Testis (tissue), 3 donors: Measurements from ENCODE around the gene TGFB3. TPM values are rescaled to one million over a fixed set of nuclear protein-coding genes. Genes with fewer than 3 reads are reported as not detected.

ENCODE experiments used
- DNase-seq: peaks from one replicate; pipeline ENCODE4 v3.0.0-alpha.2; 2019
- H3K27ac ChIP-seq, 2 donors: fragments of 200-600 bp; sonication (generic); one replicate each; pipeline ENCODE4 v1.5.1; 2019
- H3K27me3 ChIP-seq: fragments of 200-600 bp; sonication (generic); one replicate; pipeline ENCODE4 v1.5.1; 2019
- H3K36me3 ChIP-seq: fragments of 200-600 bp; sonication (generic); one replicate; pipeline ENCODE4 v1.5.1; 2017; ENCODE audit warnings: low read depth; ENCODE audit errors: missing control alignments
- H3K4me1 ChIP-seq: fragments of 200-600 bp; sonication (generic); one replicate; pipeline ENCODE4 v1.5.1; 2019
- H3K4me3 ChIP-seq, 2 donors: fragments of 200-600 bp; sonication (generic); one replicate each; pipeline ENCODE4 v1.5.1; 2017 to 2019
- H3K9me3 ChIP-seq: fragments of 200-600 bp; sonication (generic); one replicate; pipeline ENCODE4 v1.5.1; 2017
- POLR2A ChIP-seq: fragments of 450-650 bp; IDR thresholded peaks from one replicate; pipeline ENCODE4 v1.6.1; 2017; ENCODE audit warnings: antibody characterized with exemption, mild to moderate bottlenecking, moderate library complexity
- WGBS, 2 donors: methylation state at CpG; one replicate each; pipeline ENCODE4 v1.1.5; 2018; 5-methylcytosine and 5-hydroxymethylcytosine counted together
- intact Hi-C: fragments of 100-400 bp; cut with DNase I; formaldehyde crosslinking; loops from one replicate; pipeline ENCODE4 v1.15.1; 2023; ENCODE audit warnings: low total_unique reads
- polyA plus RNA-seq: library from polyadenylated mRNA; stranded (reverse); fragments of 350-450 nt; fragmentation: Illumina TruSeq; extraction: RNeasy Lipid Tissue Mini Kit (QIAGEN cat#74804); gene quantifications from one replicate; pipeline ENCODE4 v1.2.3, GENCODE V29; 2014; ENCODE audit warnings: low read depth, low replicate concordance; ENCODE audit not compliant: insufficient read depth
- total RNA-seq, 2 donors: library from RNA; depleted of rRNA; stranded (reverse); fragments of >200 nt; gene quantifications; one replicate each; pipeline ENCODE4 v1.2.3, GENCODE V29; 2016
- TF ChIP-seq, protein P1 (sequence below), 3 experiments: fragments of 450-650 bp in 2 of 3; fragments of 200-600 bp in 1 of 3; sonication (generic) in 1 of 3; IDR thresholded peaks; one replicate each; pipeline ENCODE4 v1.5.1; 2016 to 2019; ENCODE audit warnings: antibody characterized with exemption in 3 of 3, mild to moderate bottlenecking in 2 of 3, moderate library complexity in 1 of 3

TGFB3 gene
- total and polyA plus RNA-seq, 3 donors from 2014 or later = 9.4 to 18.0 (median 15.2) TPM

DNA sequence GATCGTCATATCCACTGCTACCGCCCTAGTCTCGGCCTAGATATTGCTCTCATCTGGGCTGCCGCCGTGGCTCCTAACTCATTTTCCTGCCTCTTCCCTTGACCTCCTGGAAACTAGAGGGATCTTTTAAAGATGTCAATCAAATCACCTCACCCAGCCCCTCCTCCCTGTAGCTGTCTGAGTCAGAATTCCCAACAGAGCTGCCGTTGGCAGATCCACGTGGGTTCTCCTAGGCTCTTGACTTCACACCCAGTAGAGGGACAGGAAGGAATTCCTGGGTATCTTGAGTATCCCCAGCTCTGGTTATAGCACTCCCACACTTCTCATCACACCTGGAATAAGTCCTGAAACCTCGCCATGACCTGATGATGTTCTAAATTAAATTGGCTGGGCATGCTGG, 11.9 kb downstream of the TGFB3 start:
- Histone ChIP-seq H3K27me3 (no peaks in the 10 kb centered on the region), H3K36me3 (no peaks in the 10 kb centered on the region), H3K4me3 (no peak overlapping the region), H3K4me1 (peaks cover 4% of the 10 kb centered on the region), H3K9me3 (no peaks in the 10 kb centered on the region), H3K27ac (no peak overlapping the region)
- intact Hi-C loops = loop anchor here (10.0 kb wide), 2 partner anchors 65 to 175 kb away; no protein-coding TSS in a partner anchor
- WGBS, 2 donors = 75 to 80% methylated on average over 8 of the region's 8 CpGs
- no peak for DNase-seq
- no peak for TF ChIP-seq POLR2A
- TF ChIP-seq, protein P1, sequence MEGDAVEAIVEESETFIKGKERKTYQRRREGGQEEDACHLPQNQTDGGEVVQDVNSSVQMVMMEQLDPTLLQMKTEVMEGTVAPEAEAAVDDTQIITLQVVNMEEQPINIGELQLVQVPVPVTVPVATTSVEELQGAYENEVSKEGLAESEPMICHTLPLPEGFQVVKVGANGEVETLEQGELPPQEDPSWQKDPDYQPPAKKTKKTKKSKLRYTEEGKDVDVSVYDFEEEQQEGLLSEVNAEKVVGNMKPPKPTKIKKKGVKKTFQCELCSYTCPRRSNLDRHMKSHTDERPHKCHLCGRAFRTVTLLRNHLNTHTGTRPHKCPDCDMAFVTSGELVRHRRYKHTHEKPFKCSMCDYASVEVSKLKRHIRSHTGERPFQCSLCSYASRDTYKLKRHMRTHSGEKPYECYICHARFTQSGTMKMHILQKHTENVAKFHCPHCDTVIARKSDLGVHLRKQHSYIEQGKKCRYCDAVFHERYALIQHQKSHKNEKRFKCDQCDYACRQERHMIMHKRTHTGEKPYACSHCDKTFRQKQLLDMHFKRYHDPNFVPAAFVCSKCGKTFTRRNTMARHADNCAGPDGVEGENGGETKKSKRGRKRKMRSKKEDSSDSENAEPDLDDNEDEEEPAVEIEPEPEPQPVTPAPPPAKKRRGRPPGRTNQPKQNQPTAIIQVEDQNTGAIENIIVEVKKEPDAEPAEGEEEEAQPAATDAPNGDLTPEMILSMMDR (IDR thresholded peaks at IDR 0.05) = no peak

DNA sequence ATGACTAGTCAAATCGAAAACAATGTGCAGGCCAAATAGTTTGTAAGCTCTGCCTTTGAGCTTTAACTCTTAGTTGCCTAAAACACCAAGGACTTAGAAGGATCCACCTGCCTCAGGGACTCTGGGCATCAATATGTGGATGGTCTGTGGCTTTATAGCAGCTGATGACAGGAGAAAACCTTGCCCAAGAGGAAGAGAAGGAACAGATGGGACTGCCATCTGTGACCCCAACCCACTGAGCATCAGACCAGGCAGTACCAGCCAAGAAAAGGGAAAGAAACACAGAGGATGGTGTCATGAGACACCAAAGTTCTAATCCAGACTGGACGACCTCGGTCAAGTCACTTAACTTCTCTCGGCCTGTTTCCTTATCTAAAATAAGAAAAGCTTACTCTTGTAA, 12.7 kb downstream of the TGFB3 start:
- 64 to 66% methylated on average over 4 of the region's 4 CpGs for WGBS, 2 donors
- Histone ChIP-seq H3K27ac (peak overlapping the region in 1 of 2 donors; percentile 26), H3K36me3 (no peaks in the 10 kb centered on the region), H3K4me1 (peaks cover 4% of the 10 kb centered on the region), H3K27me3 (no peaks in the 10 kb centered on the region), H3K4me3 (no peak overlapping the region), H3K9me3 (no peaks in the 10 kb centered on the region)
- DNase-seq = no peak
- intact Hi-C loops = no loop called here
- TF ChIP-seq, protein P1 (IDR thresholded peaks at IDR 0.05) = no peak
- TF ChIP-seq POLR2A = no peak

- WGBS, 2 donors = 35 to 65% methylated on average over 4 of the region's 4 CpGs
- H3K36me3 ChIP-seq = no peaks in the 10 kb centered on the region
- intact Hi-C loops = no loop called here
- H3K27ac ChIP-seq = peak overlapping the region in 1 of 2 donors; percentile 26
- H3K4me3 ChIP-seq = no peak overlapping the region
- peaks cover 4% of the 10 kb centered on the region for H3K4me1 ChIP-seq
- H3K9me3 ChIP-seq = no peaks in the 10 kb centered on the region
- TF ChIP-seq POLR2A = no peak
- TF ChIP-seq, protein P1 (IDR thresholded peaks at IDR 0.05) = no peak
- no peaks in the 10 kb centered on the region for H3K27me3 ChIP-seq
- DNase-seq = peak; percentile 29
Measured at GRCh38 chr14:75968456-75968855, 13.3 kb downstream of the TGFB3 start.

DNA sequence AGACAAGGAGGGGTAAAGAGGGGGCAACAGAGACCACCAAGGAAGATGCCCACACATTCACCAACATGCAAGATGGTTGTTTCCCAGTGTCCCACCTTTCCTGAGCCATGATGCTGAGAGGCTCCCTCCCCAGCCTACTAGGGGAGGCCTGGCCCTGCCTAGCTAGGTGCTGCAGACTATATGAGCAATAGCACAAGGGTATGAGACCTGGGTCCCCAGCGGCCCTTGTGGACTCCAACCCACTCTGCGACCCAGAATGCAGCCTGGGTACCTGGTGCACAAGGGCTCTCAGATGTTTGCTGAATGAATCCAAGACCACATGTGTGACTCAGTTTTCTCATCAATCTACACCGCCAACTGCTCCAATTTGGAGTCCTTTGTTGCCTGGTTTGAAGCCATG, 13.9 kb downstream of the TGFB3 start:
- Histone ChIP-seq H3K36me3 (no peaks in the 10 kb centered on the region), H3K4me1 (peaks cover 4% of the 10 kb centered on the region), H3K4me3 (no peak overlapping the region), H3K9me3 (no peaks in the 10 kb centered on the region), H3K27me3 (no peaks in the 10 kb centered on the region), H3K27ac (peak overlapping the region in 1 of 2 donors; percentile 26)
- intact Hi-C loops = no loop called here
- WGBS, 2 donors = 100% methylated on average over 2 to 3 of the region's 3 CpGs
- no peak for DNase-seq
- no peak for TF ChIP-seq POLR2A
- TF ChIP-seq, protein P1 (IDR thresholded peaks at IDR 0.05) = no peak

GRCh38 chr14:75961662-75962061, 20.1 kb downstream of the TGFB3 start:
- no peak for TF ChIP-seq POLR2A
- TF ChIP-seq, protein P1 (IDR thresholded peaks at IDR 0.05) = no peak
- Histone ChIP-seq H3K4me1 (no peaks in the 10 kb centered on the region), H3K36me3 (no peaks in the 10 kb centered on the region), H3K27me3 (no peaks in the 10 kb centered on the region), H3K27ac (no peak overlapping the region), H3K4me3 (no peak overlapping the region), H3K9me3 (no peaks in the 10 kb centered on the region)
- intact Hi-C loops = no loop called here
- WGBS, 2 donors = 79 to 80% methylated on average over 3 of the region's 3 CpGs
- DNase-seq = no peak
